ENCODE data around the gene YARS1. TPM values are rescaled to one million over a fixed set of nuclear protein-coding genes. Genes with fewer than 3 reads are reported as not detected.

The YARS1 gene
- total and polyA plus RNA-seq, 2 donors (not counting 1 experiment from before 2014, with no cell fraction given): 94.4 to 295 TPM

DNA sequence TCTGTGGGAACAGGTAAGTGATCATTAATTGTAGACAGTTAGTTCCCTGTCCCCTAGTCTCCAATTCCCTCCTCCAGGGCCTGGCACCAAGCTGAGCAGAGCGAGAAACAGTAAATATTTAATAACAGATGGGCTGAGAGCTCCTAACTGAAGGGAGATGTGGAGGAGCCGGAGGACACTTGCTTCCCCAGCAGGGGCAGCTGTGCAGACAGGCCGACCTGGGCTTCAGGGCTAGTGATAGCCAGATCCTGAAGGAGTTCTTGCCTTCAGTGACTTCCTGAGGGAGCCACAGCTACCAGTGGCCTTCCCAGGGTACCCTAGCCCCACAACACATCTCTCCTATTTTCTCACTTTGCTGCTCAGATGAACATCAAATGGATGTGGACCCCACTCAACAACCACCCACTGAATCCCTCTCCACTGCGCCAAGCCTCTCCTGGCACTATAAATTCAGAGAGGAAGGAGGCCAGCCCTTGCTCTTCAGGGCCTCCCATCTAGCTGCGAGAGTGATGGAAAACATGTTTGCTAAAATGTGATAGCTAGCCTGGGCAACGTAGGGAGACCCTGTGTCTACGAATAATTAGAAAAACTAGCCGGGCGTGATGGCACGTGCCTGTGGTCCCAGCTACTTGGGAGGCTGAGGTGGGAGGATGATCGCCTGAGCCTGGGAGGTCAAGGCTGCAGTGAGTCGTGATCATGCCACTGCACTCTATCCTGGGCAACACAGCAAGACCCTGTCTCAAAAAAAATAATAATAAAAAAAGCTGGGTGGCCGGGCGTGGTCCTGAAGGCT is 87.7 kb downstream of the YARS1 start:
- Histone ChIP-seq H3K4me3 (replicated peaks in 1 of 4; ENCODE audit: control extremely low read depth in 1 of 4, insufficient read depth in 1 of 4, low read depth in 3 of 4, low read length in 4 of 4) (no peak overlapping the region), H3K79me2 (ENCODE audit: control insufficient read depth, insufficient read depth, low read length) (no peaks in the 10 kb centered on the region), H3K9me3 (ENCODE audit: control insufficient read depth, insufficient read depth, low read depth, low read length) (no peaks in the 10 kb centered on the region), H3K27me3 (ENCODE audit: control insufficient read depth, insufficient read depth, low read length) (no peaks in the 10 kb centered on the region), H3K9ac (ENCODE audit: insufficient read depth, low read length) (no peak overlapping the region), H3K36me3 (ENCODE audit: control insufficient read depth, insufficient read depth, low read length) (no peaks in the 10 kb centered on the region), H3K27ac (ENCODE audit: insufficient read depth, low read length) (peak overlapping the region; percentile 22), H2AFZ (ENCODE audit: low read length) (no peak overlapping the region), H3K4me2 (ENCODE audit: extremely low read depth, insufficient read depth, low read length) (no peak overlapping the region), H4K20me1 (ENCODE audit: control insufficient read depth, extremely low read depth, insufficient read depth, low read length) (no peaks in the 10 kb centered on the region), H3K4me1 (ENCODE audit: control insufficient read depth, extremely low read depth, insufficient read depth, low read length) (peaks cover 31% of the 10 kb centered on the region)
- TF ChIP-seq, protein P1, sequence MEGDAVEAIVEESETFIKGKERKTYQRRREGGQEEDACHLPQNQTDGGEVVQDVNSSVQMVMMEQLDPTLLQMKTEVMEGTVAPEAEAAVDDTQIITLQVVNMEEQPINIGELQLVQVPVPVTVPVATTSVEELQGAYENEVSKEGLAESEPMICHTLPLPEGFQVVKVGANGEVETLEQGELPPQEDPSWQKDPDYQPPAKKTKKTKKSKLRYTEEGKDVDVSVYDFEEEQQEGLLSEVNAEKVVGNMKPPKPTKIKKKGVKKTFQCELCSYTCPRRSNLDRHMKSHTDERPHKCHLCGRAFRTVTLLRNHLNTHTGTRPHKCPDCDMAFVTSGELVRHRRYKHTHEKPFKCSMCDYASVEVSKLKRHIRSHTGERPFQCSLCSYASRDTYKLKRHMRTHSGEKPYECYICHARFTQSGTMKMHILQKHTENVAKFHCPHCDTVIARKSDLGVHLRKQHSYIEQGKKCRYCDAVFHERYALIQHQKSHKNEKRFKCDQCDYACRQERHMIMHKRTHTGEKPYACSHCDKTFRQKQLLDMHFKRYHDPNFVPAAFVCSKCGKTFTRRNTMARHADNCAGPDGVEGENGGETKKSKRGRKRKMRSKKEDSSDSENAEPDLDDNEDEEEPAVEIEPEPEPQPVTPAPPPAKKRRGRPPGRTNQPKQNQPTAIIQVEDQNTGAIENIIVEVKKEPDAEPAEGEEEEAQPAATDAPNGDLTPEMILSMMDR (conservative IDR thresholded peaks at IDR 0.05 in 1 of 2, IDR thresholded peaks at IDR 0.05 in 1 of 2; ENCODE audit: low read depth in 1 of 2, low read length in 2 of 2): no peak
- no peak for TF ChIP-seq EZH2 (IDR thresholded peaks at IDR 0.05; ENCODE audit: low read length, missing control alignments)
- no peak for DNase-seq (ENCODE audit: low read depth in 2 of 2)

DNA sequence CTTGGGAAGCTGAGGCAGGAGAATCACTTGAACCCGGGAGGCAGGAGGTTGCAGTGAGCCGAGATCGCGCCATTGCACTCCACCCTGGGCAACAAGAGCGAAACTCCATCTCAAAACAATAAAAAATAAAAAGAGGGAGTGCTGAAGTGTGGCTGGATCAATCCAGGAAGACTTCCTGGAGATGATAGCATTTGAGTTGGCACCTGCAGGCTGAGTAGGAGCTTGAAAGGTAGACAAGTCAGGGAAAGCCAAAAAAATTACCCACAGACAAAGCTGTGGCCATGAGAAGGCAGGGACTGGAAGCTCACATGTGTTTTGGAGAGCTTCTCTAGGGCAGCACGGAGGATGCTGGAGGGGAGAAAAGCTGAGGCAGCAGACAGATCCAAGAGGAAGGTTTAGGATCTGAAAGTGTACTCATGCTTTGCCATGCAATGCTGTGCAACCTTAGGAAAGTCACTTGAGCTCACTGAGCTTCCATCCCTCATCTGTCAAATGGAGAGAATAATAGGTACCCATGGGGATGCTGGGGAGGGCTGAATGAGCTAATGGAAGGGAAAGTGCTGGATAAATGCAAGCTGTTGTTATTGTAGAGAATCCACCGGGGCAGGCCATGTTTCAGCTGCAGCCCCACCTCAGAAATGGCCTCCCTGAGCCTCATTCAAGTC is 88.6 kb downstream of the YARS1 start:
- no peaks in the 10 kb centered on the region for H3K79me2 ChIP-seq (ENCODE audit: control insufficient read depth, insufficient read depth, low read length)
- no peaks in the 10 kb centered on the region for H3K36me3 ChIP-seq (ENCODE audit: control insufficient read depth, insufficient read depth, low read length)
- no peak overlapping the region for H3K4me3 ChIP-seq (replicated peaks in 1 of 4; ENCODE audit: control extremely low read depth in 1 of 4, insufficient read depth in 1 of 4, low read depth in 3 of 4, low read length in 4 of 4)
- H3K27me3 ChIP-seq (ENCODE audit: control insufficient read depth, insufficient read depth, low read length): no peaks in the 10 kb centered on the region
- H3K9me3 ChIP-seq (ENCODE audit: control insufficient read depth, insufficient read depth, low read depth, low read length): no peaks in the 10 kb centered on the region
- H3K4me1 ChIP-seq (ENCODE audit: control insufficient read depth, extremely low read depth, insufficient read depth, low read length): peaks cover 25% of the 10 kb centered on the region
- TF ChIP-seq EZH2 (IDR thresholded peaks at IDR 0.05; ENCODE audit: low read length, missing control alignments): no peak
- TF ChIP-seq, protein P1 (conservative IDR thresholded peaks at IDR 0.05 in 1 of 2, IDR thresholded peaks at IDR 0.05 in 1 of 2; ENCODE audit: low read depth in 1 of 2, low read length in 2 of 2): no peak
- H2AFZ ChIP-seq (ENCODE audit: low read length): no peak overlapping the region
- H3K9ac ChIP-seq (ENCODE audit: insufficient read depth, low read length): no peak overlapping the region
- DNase-seq (ENCODE audit: low read depth in 2 of 2): no peak
- no peak overlapping the region for H3K27ac ChIP-seq (ENCODE audit: insufficient read depth, low read length)
- no peak overlapping the region for H3K4me2 ChIP-seq (ENCODE audit: extremely low read depth, insufficient read depth, low read length)
- H4K20me1 ChIP-seq (ENCODE audit: control insufficient read depth, extremely low read depth, insufficient read depth, low read length): no peaks in the 10 kb centered on the region

DNA sequence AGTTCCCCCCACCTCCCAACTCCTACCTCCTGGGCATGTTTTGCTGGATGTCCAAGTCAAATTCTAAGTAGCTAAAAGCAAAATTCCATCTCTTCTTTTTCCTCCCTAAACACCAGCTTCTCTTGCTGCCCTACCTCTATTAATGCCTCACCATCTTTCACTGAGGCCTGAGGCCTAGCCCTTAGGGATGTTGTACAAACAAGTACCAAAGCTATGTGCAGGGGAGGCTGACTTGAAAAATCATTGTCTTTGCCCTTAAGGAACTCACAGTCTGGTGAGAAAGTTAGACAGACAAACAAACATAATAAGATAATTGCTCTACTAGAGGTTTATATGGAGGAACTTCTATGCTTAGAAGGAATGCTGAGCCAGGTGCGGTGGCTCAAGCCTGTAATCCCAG is 89.3 kb downstream of the YARS1 start:
- H3K36me3 ChIP-seq (ENCODE audit: control insufficient read depth, insufficient read depth, low read length): no peaks in the 10 kb centered on the region
- H3K9ac ChIP-seq (ENCODE audit: insufficient read depth, low read length): no peak overlapping the region
- no peaks in the 10 kb centered on the region for H4K20me1 ChIP-seq (ENCODE audit: control insufficient read depth, extremely low read depth, insufficient read depth, low read length)
- no peak overlapping the region for H2AFZ ChIP-seq (ENCODE audit: low read length)
- no peak for DNase-seq (ENCODE audit: low read depth in 2 of 2)
- H3K4me2 ChIP-seq (ENCODE audit: extremely low read depth, insufficient read depth, low read length): no peak overlapping the region
- H3K79me2 ChIP-seq (ENCODE audit: control insufficient read depth, insufficient read depth, low read length): no peaks in the 10 kb centered on the region
- no peak overlapping the region for H3K4me3 ChIP-seq (replicated peaks in 1 of 4; ENCODE audit: control extremely low read depth in 1 of 4, insufficient read depth in 1 of 4, low read depth in 3 of 4, low read length in 4 of 4)
- no peaks in the 10 kb centered on the region for H3K27me3 ChIP-seq (ENCODE audit: control insufficient read depth, insufficient read depth, low read length)
- TF ChIP-seq EZH2 (IDR thresholded peaks at IDR 0.05; ENCODE audit: low read length, missing control alignments): no peak
- TF ChIP-seq, protein P1 (conservative IDR thresholded peaks at IDR 0.05 in 1 of 2, IDR thresholded peaks at IDR 0.05 in 1 of 2; ENCODE audit: low read depth in 1 of 2, low read length in 2 of 2): no peak
- H3K9me3 ChIP-seq (ENCODE audit: control insufficient read depth, insufficient read depth, low read depth, low read length): no peaks in the 10 kb centered on the region
- peaks cover 22% of the 10 kb centered on the region for H3K4me1 ChIP-seq (ENCODE audit: control insufficient read depth, extremely low read depth, insufficient read depth, low read length)
- H3K27ac ChIP-seq (ENCODE audit: insufficient read depth, low read length): no peak overlapping the region

Measured in fibroblast of lung (primary cell).